Activated CD4-positive, alpha-beta T cell treated with anti-CD3 and anti-CD28 coated beads, Interleukin-2, amount 10 ng/mL, durations not matched to agents 24 days and 14 days (primary cell): Measurements from ENCODE around the gene SF3B5. TPM values are rescaled to one million over a fixed set of nuclear protein-coding genes. Genes with fewer than 3 reads are reported as not detected.
"Not testable (repeated sequence)": the region's sequence is repeated elsewhere in the genome, so short reads cannot be mapped to it uniquely, and the experiment has no call there.

ENCODE experiments used
- DNase-seq: peaks from one replicate; pipeline ENCODE4 v3.0.0; 2022
- H3K27ac Mint-ChIP-seq: one replicate; pipeline ENCODE4 v1.8.0; 2022; ENCODE audit warnings: mild to moderate bottlenecking, mixed read lengths
- H3K27me3 Mint-ChIP-seq: one replicate; pipeline ENCODE4 v1.8.0; 2022; ENCODE audit warnings: mixed read lengths
- H3K36me3 Mint-ChIP-seq: one replicate; pipeline ENCODE4 v1.8.0; 2022; ENCODE audit warnings: low read depth, mild to moderate bottlenecking, mixed read lengths
- H3K4me1 Mint-ChIP-seq: one replicate; pipeline ENCODE4 v1.8.0; 2021; ENCODE audit warnings: mixed read lengths
- H3K4me3 Mint-ChIP-seq: one replicate; pipeline ENCODE4 v1.8.0; 2022; ENCODE audit warnings: mild to moderate bottlenecking, moderate library complexity, mixed read lengths
- H3K9me3 Mint-ChIP-seq: one replicate; pipeline ENCODE4 v1.8.0; 2021; ENCODE audit warnings: mixed read lengths
- intact Hi-C: fragments of 100-400 bp; cut with micrococcal nuclease; formaldehyde crosslinking; loops from one replicate; pipeline ENCODE4 v1.15.1; 2023
- total RNA-seq: library from RNA; stranded (reverse); gene quantifications from 2 replicates; pipeline ENCODE4 v1.2.3, GENCODE V29; 2022

SF3B5 gene
- total RNA-seq, 1 donor from 2014 or later = 214 TPM

GRCh38 chr6:144044989-144045388 is 50.4 kb downstream of the SF3B5 start:
- H3K9me3 Mint-ChIP-seq = peaks cover 20% of the 10 kb centered on the region
- DNase-seq, H3K27ac Mint-ChIP-seq, H3K27me3 Mint-ChIP-seq, intact Hi-C loops, H3K36me3 Mint-ChIP-seq, H3K4me3 Mint-ChIP-seq, H3K4me1 Mint-ChIP-seq: not testable (repeated sequence)

Other genes starting within 250 kb of the SF3B5 start
- not detected in 2 replicates for gene ZC2HC1B, start 231.1 kb downstream of the SF3B5 start, total RNA-seq
- 14.6 and 19.8 TPM in 2 replicates for gene PLAGL1, start 87.3 kb downstream of the SF3B5 start, total RNA-seq
- gene STX11, start 54.9 kb upstream of the SF3B5 start, total RNA-seq = 15.5 and 15.6 TPM in 2 replicates
- gene UTRN, start 189.8 kb upstream of the SF3B5 start, total RNA-seq = 36.7 and 45.1 TPM in 2 replicates